GM23338 (cell line): ENCODE measurements around the gene COA6. TPM values are rescaled to one million over a fixed set of nuclear protein-coding genes. Genes with fewer than 3 reads are reported as not detected.

Experiments used
- ATAC-seq: fragments of 200-7000 bp; cut with Tn5 transposase; 3 replicates; pipeline ENCODE4 v1.9.1; 2020
- DNase-seq: peaks from one replicate; pipeline ENCODE4 v3.0.0-alpha.2; 2015; ENCODE audit warnings: low spot score
- H2AFZ ChIP-seq: fragments of 200-600 bp; sonication (generic); 2 replicates; pipeline ENCODE4 v1.8.0; 2016; ENCODE audit warnings: antibody characterized with exemption, mild to moderate bottlenecking, moderate library complexity
- H3F3A ChIP-seq: fragments of 200-600 bp; sonication (generic); replicated peaks from 2 replicates; pipeline ENCODE4 v1.8.0; 2017; ENCODE audit warnings: antibody characterized with exemption, mixed run types, low read depth
- H3K27ac ChIP-seq: fragments of 200-600 bp; sonication (generic); 2 replicates; pipeline ENCODE4 v1.6.1; 2016; ENCODE audit warnings: low read depth
- H3K27me3 ChIP-seq: fragments of 200-600 bp; sonication (generic); 2 replicates; pipeline ENCODE4 v1.8.0; 2016; ENCODE audit warnings: mild to moderate bottlenecking, mixed run types, moderate library complexity; ENCODE audit not compliant: insufficient read depth
- H3K36me3 ChIP-seq: fragments of 200-600 bp; sonication (generic); 2 replicates; pipeline ENCODE4 v1.8.0; 2016; ENCODE audit warnings: mild to moderate bottlenecking; ENCODE audit not compliant: insufficient read depth
- H3K4me1 ChIP-seq: fragments of 200-600 bp; sonication (generic); 2 replicates; pipeline ENCODE4 v1.8.0; 2016; ENCODE audit warnings: mild to moderate bottlenecking, moderate library complexity; ENCODE audit not compliant: insufficient read depth
- H3K4me2 ChIP-seq: fragments of 200-600 bp; sonication (generic); 2 replicates; pipeline ENCODE4 v1.7.1; 2017; ENCODE audit warnings: mixed run types
- H3K4me3 ChIP-seq: fragments of 200-600 bp; sonication (generic); 2 replicates; pipeline ENCODE4 v1.6.1; 2016; ENCODE audit warnings: mixed run types
- H3K79me2 ChIP-seq: fragments of 200-600 bp; sonication (generic); replicated peaks from 2 replicates; pipeline ENCODE4 v1.8.0; 2017; ENCODE audit warnings: mild to moderate bottlenecking; ENCODE audit not compliant: insufficient read depth
- H3K9me2 ChIP-seq: fragments of 200-600 bp; sonication (generic); 2 replicates; pipeline ENCODE4 v1.8.0; 2017; ENCODE audit not compliant: insufficient read depth
- H4K20me1 ChIP-seq: fragments of 200-600 bp; sonication (generic); replicated peaks from 2 replicates; pipeline ENCODE4 v1.8.0; 2017; ENCODE audit warnings: mild to moderate bottlenecking; ENCODE audit not compliant: insufficient read depth
- H3K27ac Mint-ChIP-seq: 2 replicates; pipeline ENCODE4 v1.8.0; 2020; ENCODE audit warnings: inconsistent platforms, mild to moderate bottlenecking, moderate library complexity, mixed read lengths
- H3K27me3 Mint-ChIP-seq: 3 replicates; pipeline ENCODE4 v1.8.0; 2022; ENCODE audit warnings: low read depth, mild to moderate bottlenecking, moderate library complexity, mixed read lengths, inconsistent platforms; ENCODE audit not compliant: insufficient read depth, poor library complexity
- H3K36me3 Mint-ChIP-seq: 3 replicates; pipeline ENCODE4 v1.8.0; 2021; ENCODE audit warnings: low read depth, mild to moderate bottlenecking, inconsistent platforms, moderate library complexity, mixed read lengths
- H3K4me1 Mint-ChIP-seq: 3 replicates; pipeline ENCODE4 v1.8.0; 2020; ENCODE audit warnings: mild to moderate bottlenecking, inconsistent platforms, mixed read lengths
- H3K4me3 Mint-ChIP-seq: 3 replicates; pipeline ENCODE4 v1.8.0; 2021; ENCODE audit warnings: moderate library complexity, mild to moderate bottlenecking, inconsistent platforms, mixed read lengths
- H3K9me3 Mint-ChIP-seq: 3 replicates; pipeline ENCODE4 v1.8.0; 2020; ENCODE audit warnings: moderate library complexity, mild to moderate bottlenecking, inconsistent platforms, mixed read lengths
- CREB1 ChIP-seq: fragments of 250-450 bp; sonication (Bioruptor Pico); IDR thresholded peaks from 2 replicates; pipeline ENCODE4 v1.5.0; 2020; ENCODE audit warnings: low read depth, mild to moderate bottlenecking, moderate library complexity
- EZH2 ChIP-seq: fragments of 200-600 bp; sonication (generic); IDR thresholded peaks from one replicate; pipeline ENCODE4 v1.8.0; 2017; ENCODE audit warnings: antibody characterized with exemption, mild to moderate bottlenecking, low read depth; ENCODE audit not compliant: unreplicated experiment
- EZH2phosphoT487 ChIP-seq: fragments of 200-600 bp; sonication (generic); IDR thresholded peaks from one replicate; pipeline ENCODE4 v1.8.1; 2018; ENCODE audit warnings: antibody characterized with exemption; ENCODE audit not compliant: unreplicated experiment
- JUNB ChIP-seq: IDR thresholded peaks from one replicate; pipeline ENCODE4 v1.6.1; 2016; ENCODE audit warnings: antibody characterized with exemption; ENCODE audit not compliant: unreplicated experiment
- POLR2AphosphoS5 ChIP-seq: IDR thresholded peaks from 2 replicates; pipeline ENCODE4 v1.6.1; 2016; ENCODE audit warnings: antibody characterized with exemption, low read depth
- STAT1 ChIP-seq: IDR thresholded peaks from one replicate; pipeline ENCODE4 v1.6.1; 2016; ENCODE audit warnings: antibody characterized with exemption; ENCODE audit not compliant: unreplicated experiment
- ZNF114 ChIP-seq: fragments of 250-450 bp; sonication (Bioruptor Pico); IDR thresholded peaks from 2 replicates; pipeline ENCODE4 v1.5.0; 2020; ENCODE audit warnings: mild to moderate bottlenecking, moderate library complexity
- ZNF331 ChIP-seq: fragments of 250-450 bp; sonication (Bioruptor Pico); IDR thresholded peaks from 2 replicates; pipeline ENCODE4 v1.5.0; 2020; ENCODE audit warnings: low read depth, mild to moderate bottlenecking, moderate library complexity
- polyA plus RNA-seq: library from polyadenylated mRNA; unstranded; fragments of >200 nt; fragmentation: Nextera tagmentation; extraction: Ambion mirVana; gene quantifications from 2 replicates; pipeline ENCODE4 v1.2.1, GENCODE V29; 2016
- total RNA-seq: library from RNA; depleted of rRNA; stranded (reverse); fragments of >200 nt; shearing (Covaris generic); gene quantifications from 2 replicates; pipeline ENCODE4 v1.2.3, GENCODE V29; 2014
- TF ChIP-seq, protein P1 (sequence below): IDR thresholded peaks from 2 replicates; pipeline ENCODE4 v1.6.1; 2016; ENCODE audit warnings: antibody characterized with exemption
- TF ChIP-seq, protein P2 (sequence below): fragments of 250-450 bp; sonication (Bioruptor Pico); IDR thresholded peaks from 2 replicates; pipeline ENCODE4 v1.5.0; 2020; ENCODE audit warnings: mild to moderate bottlenecking, moderate library complexity
- TF ChIP-seq, protein P3 (sequence below), 2 experiments: fragments of 200-600 bp in 1 of 2; sonication (generic) in 1 of 2; conservative IDR thresholded peaks; 2 replicates each; pipeline versions ENCODE4 v1.5.1 to v1.6.1; 2016 to 2017; ENCODE audit warnings: antibody characterized with exemption in 2 of 2, low read depth in 2 of 2, mild to moderate bottlenecking in 2 of 2, moderate library complexity in 1 of 2

Gene COA6
- total and polyA plus RNA-seq, 2 experiments from 2014 or later: 20.7 to 156 TPM

DNA sequence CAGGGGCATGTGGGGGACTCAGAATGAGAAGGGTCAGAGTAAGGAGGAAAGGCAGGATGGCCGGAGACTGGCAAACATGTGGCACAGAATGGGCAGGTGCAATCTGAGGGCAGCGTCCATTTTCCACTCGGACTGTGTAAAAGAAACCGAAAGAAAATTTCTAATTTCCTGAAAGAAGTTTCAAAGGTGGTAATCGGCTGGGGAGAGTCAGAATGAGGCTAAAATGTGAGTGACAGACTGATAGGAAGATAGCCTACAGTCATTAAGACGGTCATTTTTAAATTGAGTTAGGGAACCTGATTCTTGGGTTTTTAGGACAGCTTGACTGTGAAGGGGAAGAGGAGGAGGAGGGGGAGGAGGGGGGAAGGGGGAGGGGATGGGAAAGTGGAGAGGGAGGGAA, 23.6 kb downstream of the COA6 start:
- Histone ChIP-seq H3K4me1 (no peaks in the 10 kb centered on the region), H3K79me2 (no peaks in the 10 kb centered on the region), H3K4me3 (no peak overlapping the region), H3K27ac (no peak overlapping the region), H3K36me3 (0 out of 2 replicates have a peak, but pooled peaks cover under 1% of the 10 kb centered on the region), H2AFZ (no peak overlapping the region), H4K20me1 (no peaks in the 10 kb centered on the region), H3K9me2 (no peaks in the 10 kb centered on the region), H3F3A (no peaks in the 10 kb centered on the region), H3K27me3 (no peaks in the 10 kb centered on the region), H3K4me2 (no peak overlapping the region)
- no peak for DNase-seq
- TF ChIP-seq STAT1 (no peak), JUNB (no peak), EZH2 (no peak), ZNF114 (CRISPR knock-in tag) (no peak)
- TF ChIP-seq, protein P1, sequence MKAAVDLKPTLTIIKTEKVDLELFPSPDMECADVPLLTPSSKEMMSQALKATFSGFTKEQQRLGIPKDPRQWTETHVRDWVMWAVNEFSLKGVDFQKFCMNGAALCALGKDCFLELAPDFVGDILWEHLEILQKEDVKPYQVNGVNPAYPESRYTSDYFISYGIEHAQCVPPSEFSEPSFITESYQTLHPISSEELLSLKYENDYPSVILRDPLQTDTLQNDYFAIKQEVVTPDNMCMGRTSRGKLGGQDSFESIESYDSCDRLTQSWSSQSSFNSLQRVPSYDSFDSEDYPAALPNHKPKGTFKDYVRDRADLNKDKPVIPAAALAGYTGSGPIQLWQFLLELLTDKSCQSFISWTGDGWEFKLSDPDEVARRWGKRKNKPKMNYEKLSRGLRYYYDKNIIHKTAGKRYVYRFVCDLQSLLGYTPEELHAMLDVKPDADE: no peak
- Mint-ChIP-seq H3K4me1 (no peaks in the 10 kb centered on the region; the same call in 2 of the 3 replicates), H3K9me3 (peaks cover 6% of the 10 kb centered on the region), H3K36me3 (peaks cover 21% of the 10 kb centered on the region), H3K4me3 (no peak overlapping the region), H3K27ac (no peak overlapping the region), H3K27me3 (peaks cover 2% of the 10 kb centered on the region)
- ATAC-seq: no peak

DNA sequence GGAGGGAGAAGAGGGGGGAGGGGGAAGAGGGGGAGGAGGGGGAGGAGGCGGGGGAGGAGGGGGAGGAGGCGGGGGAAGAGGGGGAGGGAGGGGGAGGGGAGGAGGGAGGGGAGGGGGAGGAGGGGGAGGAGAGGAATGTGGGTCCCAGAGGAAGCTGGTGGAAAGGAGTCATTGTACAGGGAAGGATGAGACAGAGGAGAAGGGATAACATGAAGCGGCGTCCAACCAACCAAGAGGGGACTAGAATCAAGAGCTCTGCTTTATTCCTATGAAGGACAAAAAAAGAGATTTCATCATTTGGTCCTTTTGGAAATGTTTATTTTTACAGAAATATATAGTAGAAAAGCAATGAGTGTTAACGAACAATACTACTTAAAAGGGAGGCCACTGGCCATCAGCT, 24.5 kb downstream of the COA6 start:
- H2AFZ ChIP-seq: no peak overlapping the region
- Mint-ChIP-seq H3K9me3 (peaks cover 6% of the 10 kb centered on the region), H3K4me1 (no peaks in the 10 kb centered on the region; the same call in 2 of the 3 replicates), H3K4me3 (no peak overlapping the region), H3K36me3 (peaks cover 21% of the 10 kb centered on the region), H3K27me3 (peaks cover 2% of the 10 kb centered on the region), H3K27ac (no peak overlapping the region)
- ATAC-seq (no peak), DNase-seq (no peak)
- no peaks in the 10 kb centered on the region for H3K9me2 ChIP-seq
- H3K79me2 ChIP-seq: no peaks in the 10 kb centered on the region
- no peaks in the 10 kb centered on the region for H3F3A ChIP-seq
- no peak overlapping the region for H3K27ac ChIP-seq
- no peaks in the 10 kb centered on the region for H3K27me3 ChIP-seq
- H3K4me3 ChIP-seq: no peak overlapping the region
- no peaks in the 10 kb centered on the region for H3K4me1 ChIP-seq
- H3K4me2 ChIP-seq: no peak overlapping the region
- H4K20me1 ChIP-seq: no peaks in the 10 kb centered on the region
- no peaks in the 10 kb centered on the region for H3K36me3 ChIP-seq
- TF ChIP-seq POLR2AphosphoS5 (no peak), CREB1 (CRISPR knock-in tag) (no peak), EZH2phosphoT487 (no peak), EZH2 (no peak), JUNB (no peak), STAT1 (no peak), ZNF331 (CRISPR knock-in tag) (no peak)
- TF ChIP-seq, protein P1: no peak
- TF ChIP-seq, protein P2, sequence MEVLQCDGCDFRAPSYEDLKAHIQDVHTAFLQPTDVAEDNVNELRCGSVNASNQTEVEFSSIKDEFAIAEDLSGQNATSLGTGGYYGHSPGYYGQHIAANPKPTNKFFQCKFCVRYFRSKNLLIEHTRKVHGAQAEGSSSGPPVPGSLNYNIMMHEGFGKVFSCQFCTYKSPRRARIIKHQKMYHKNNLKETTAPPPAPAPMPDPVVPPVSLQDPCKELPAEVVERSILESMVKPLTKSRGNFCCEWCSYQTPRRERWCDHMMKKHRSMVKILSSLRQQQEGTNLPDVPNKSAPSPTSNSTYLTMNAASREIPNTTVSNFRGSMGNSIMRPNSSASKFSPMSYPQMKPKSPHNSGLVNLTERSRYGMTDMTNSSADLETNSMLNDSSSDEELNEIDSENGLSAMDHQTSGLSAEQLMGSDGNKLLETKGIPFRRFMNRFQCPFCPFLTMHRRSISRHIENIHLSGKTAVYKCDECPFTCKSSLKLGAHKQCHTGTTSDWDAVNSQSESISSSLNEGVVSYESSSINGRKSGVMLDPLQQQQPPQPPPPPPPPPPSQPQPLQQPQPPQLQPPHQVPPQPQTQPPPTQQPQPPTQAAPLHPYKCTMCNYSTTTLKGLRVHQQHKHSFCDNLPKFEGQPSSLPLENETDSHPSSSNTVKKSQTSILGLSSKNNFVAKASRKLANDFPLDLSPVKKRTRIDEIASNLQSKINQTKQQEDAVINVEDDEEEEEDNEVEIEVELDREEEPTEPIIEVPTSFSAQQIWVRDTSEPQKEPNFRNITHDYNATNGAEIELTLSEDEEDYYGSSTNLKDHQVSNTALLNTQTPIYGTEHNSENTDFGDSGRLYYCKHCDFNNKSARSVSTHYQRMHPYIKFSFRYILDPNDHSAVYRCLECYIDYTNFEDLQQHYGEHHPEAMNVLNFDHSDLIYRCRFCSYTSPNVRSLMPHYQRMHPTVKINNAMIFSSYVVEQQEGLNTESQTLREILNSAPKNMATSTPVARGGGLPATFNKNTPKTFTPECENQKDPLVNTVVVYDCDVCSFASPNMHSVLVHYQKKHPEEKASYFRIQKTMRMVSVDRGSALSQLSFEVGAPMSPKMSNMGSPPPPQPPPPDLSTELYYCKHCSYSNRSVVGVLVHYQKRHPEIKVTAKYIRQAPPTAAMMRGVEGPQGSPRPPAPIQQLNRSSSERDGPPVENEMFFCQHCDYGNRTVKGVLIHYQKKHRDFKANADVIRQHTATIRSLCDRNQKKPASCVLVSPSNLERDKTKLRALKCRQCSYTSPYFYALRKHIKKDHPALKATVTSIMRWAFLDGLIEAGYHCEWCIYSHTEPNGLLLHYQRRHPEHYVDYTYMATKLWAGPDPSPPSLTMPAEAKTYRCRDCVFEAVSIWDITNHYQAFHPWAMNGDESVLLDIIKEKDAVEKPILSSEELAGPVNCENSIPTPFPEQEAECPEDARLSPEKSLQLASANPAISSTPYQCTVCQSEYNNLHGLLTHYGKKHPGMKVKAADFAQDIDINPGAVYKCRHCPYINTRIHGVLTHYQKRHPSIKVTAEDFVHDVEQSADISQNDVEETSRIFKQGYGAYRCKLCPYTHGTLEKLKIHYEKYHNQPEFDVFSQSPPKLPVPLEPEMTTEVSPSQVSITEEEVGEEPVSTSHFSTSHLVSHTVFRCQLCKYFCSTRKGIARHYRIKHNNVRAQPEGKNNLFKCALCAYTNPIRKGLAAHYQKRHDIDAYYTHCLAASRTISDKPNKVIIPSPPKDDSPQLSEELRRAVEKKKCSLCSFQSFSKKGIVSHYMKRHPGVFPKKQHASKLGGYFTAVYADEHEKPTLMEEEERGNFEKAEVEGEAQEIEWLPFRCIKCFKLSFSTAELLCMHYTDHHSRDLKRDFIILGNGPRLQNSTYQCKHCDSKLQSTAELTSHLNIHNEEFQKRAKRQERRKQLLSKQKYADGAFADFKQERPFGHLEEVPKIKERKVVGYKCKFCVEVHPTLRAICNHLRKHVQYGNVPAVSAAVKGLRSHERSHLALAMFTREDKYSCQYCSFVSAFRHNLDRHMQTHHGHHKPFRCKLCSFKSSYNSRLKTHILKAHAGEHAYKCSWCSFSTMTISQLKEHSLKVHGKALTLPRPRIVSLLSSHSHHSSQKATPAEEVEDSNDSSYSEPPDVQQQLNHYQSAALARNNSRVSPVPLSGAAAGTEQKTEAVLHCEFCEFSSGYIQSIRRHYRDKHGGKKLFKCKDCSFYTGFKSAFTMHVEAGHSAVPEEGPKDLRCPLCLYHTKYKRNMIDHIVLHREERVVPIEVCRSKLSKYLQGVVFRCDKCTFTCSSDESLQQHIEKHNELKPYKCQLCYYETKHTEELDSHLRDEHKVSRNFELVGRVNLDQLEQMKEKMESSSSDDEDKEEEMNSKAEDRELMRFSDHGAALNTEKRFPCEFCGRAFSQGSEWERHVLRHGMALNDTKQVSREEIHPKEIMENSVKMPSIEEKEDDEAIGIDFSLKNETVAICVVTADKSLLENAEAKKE: no peak
- TF ChIP-seq, protein P3, sequence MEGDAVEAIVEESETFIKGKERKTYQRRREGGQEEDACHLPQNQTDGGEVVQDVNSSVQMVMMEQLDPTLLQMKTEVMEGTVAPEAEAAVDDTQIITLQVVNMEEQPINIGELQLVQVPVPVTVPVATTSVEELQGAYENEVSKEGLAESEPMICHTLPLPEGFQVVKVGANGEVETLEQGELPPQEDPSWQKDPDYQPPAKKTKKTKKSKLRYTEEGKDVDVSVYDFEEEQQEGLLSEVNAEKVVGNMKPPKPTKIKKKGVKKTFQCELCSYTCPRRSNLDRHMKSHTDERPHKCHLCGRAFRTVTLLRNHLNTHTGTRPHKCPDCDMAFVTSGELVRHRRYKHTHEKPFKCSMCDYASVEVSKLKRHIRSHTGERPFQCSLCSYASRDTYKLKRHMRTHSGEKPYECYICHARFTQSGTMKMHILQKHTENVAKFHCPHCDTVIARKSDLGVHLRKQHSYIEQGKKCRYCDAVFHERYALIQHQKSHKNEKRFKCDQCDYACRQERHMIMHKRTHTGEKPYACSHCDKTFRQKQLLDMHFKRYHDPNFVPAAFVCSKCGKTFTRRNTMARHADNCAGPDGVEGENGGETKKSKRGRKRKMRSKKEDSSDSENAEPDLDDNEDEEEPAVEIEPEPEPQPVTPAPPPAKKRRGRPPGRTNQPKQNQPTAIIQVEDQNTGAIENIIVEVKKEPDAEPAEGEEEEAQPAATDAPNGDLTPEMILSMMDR (conservative IDR thresholded peaks at IDR 0.05; ENCODE audit: low read depth in 2 of 2): no peak
